ENCODE measurements around the gene TTLL11. TPM values are rescaled to one million over a fixed set of nuclear protein-coding genes. Genes with fewer than 3 reads are reported as not detected.

The TTLL11 gene
- total RNA-seq, 4 donors from 2014 or later: 3.2 to 11.8 (median 9.0) TPM

DNA sequence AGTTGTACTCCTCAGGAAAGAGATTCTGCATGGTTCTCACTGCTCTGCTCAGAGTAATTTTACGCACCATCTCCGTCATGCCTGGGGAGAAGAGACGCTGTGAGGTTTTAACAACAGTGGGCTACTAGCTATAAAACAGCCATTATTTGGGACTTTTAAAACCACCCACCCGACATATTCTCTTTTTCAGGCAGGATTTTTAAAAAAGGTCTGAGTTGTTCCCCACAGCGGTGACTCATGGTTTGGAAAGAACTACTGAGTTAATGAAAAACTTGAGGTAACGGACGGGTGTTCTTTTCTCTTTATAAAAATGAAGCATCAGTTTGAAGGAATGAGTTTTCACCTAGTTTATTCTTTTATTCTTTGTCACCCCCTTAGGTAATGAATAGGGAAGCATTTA is 61.3 kb downstream of the TTLL11 start:
- no peak for TF ChIP-seq POLR2A (IDR thresholded peaks at IDR 0.05)
- TF ChIP-seq CTCF (IDR thresholded peaks at IDR 0.05): no peak
- peaks cover 0 to 2% (median 0%) of the 10 kb centered on the region in 3 donors for H3K4me1 ChIP-seq
- H3K9me3 ChIP-seq: no peaks in the 10 kb centered on the region
- no peak overlapping the region for H3K27ac ChIP-seq
- WGBS, 2 donors: 78 to 88% methylated on average over 7 of the region's 7 CpGs
- H3K27me3 ChIP-seq: no peaks in the 10 kb centered on the region
- DNase-seq: no peak
- peaks cover 0 to 19% (median 0%) of the 10 kb centered on the region in 3 donors for H3K36me3 ChIP-seq
- H3K4me3 ChIP-seq: no peak overlapping the region
- intact Hi-C loops (cut with DNase I): no loop called here

GRCh38 chr9:122031157-122031556 is 62.0 kb downstream of the TTLL11 start:
- DNase-seq: no peak
- Histone ChIP-seq H3K36me3 (peaks cover 0 to 22% (median 0%) of the 10 kb centered on the region in 3 donors), H3K9me3 (no peaks in the 10 kb centered on the region), H3K27me3 (no peaks in the 10 kb centered on the region), H3K27ac (no peak overlapping the region), H3K4me1 (peaks cover 0 to 2% (median 0%) of the 10 kb centered on the region in 3 donors), H3K4me3 (no peak overlapping the region)
- intact Hi-C loops (cut with DNase I): no loop called here
- TF ChIP-seq CTCF (IDR thresholded peaks at IDR 0.05) (no peak), POLR2A (IDR thresholded peaks at IDR 0.05) (no peak)
- WGBS, 2 donors: 81 to 85% methylated on average over 10 of the region's 10 CpGs

- Histone ChIP-seq H3K4me1 (peaks cover 0 to 2% (median 0%) of the 10 kb centered on the region in 3 donors), H3K36me3 (peaks cover 0 to 30% (median 0%) of the 10 kb centered on the region in 3 donors), H3K27me3 (no peaks in the 10 kb centered on the region), H3K4me3 (no peak overlapping the region), H3K27ac (no peak overlapping the region), H3K9me3 (no peaks in the 10 kb centered on the region)
- TF ChIP-seq CTCF (IDR thresholded peaks at IDR 0.05) (no peak), POLR2A (IDR thresholded peaks at IDR 0.05) (no peak)
- DNase-seq: no peak
- 85 to 92% methylated on average over 2 to 4 of the region's 4 CpGs for WGBS, 2 donors
- intact Hi-C loops (cut with DNase I): no loop called here
These were observed 62.8 kb downstream of the TTLL11 start for GRCh38 chr9:122030357-122030756.

- Histone ChIP-seq H3K9me3 (no peaks in the 10 kb centered on the region), H3K4me1 (peaks cover 0 to 2% (median 0%) of the 10 kb centered on the region in 3 donors), H3K4me3 (no peak overlapping the region), H3K36me3 (peaks cover 0 to 33% (median 0%) of the 10 kb centered on the region in 3 donors), H3K27ac (no peak overlapping the region), H3K27me3 (no peaks in the 10 kb centered on the region)
- no peak for TF ChIP-seq CTCF (IDR thresholded peaks at IDR 0.05)
- 72 to 100% methylated on average over 3 of the region's 3 CpGs for WGBS, 2 donors
- intact Hi-C loops (cut with DNase I): no loop called here
- no peak for DNase-seq
These were observed 63.2 kb downstream of the TTLL11 start for GRCh38 chr9:122029898-122030297.

DNA sequence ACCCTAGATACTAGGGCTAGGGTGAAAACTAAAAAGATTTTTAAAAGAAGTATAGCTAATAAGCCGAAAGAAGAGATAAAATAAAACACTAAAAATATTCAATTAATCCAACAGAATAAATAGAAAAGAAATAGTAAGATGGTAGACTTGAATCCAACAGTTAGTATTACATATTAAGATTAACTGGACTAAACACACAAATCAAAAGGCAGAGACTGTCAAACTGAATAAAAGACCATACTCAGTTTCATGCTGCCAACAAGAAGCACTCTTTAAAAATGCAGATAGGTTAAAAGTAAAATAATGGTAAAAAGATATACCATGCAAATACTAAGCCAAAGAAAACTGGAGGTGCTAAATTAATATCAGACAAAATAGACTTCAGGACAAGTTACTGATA is 65.0 kb downstream of the TTLL11 start:
- Histone ChIP-seq H3K4me1 (no peaks in the 10 kb centered on the region), H3K9me3 (no peaks in the 10 kb centered on the region), H3K27me3 (no peaks in the 10 kb centered on the region), H3K4me3 (no peak overlapping the region), H3K27ac (no peak overlapping the region), H3K36me3 (peaks cover 0 to 42% (median 0%) of the 10 kb centered on the region in 3 donors)
- no peak for DNase-seq
- intact Hi-C loops (cut with DNase I): no loop called here
- WGBS, 2 donors: 96 to 97% methylated on average over 1 of the region's 1 CpG
- TF ChIP-seq CTCF (IDR thresholded peaks at IDR 0.05) (no peak), POLR2A (IDR thresholded peaks at IDR 0.05) (no peak)
